DMS 273 (cell line): ENCODE data around the gene PARP2.
"Not testable (repeated sequence)": the region's sequence is repeated elsewhere in the genome, so short reads cannot be mapped to it uniquely, and the experiment has no call there.

ENCODE experiments used
- DNase-seq: peaks from one replicate; lab custom pipeline; 2025; ENCODE audit not compliant: unreplicated experiment; lab: John Stamatoyannopoulos, UW

The PARP2 gene

DNA sequence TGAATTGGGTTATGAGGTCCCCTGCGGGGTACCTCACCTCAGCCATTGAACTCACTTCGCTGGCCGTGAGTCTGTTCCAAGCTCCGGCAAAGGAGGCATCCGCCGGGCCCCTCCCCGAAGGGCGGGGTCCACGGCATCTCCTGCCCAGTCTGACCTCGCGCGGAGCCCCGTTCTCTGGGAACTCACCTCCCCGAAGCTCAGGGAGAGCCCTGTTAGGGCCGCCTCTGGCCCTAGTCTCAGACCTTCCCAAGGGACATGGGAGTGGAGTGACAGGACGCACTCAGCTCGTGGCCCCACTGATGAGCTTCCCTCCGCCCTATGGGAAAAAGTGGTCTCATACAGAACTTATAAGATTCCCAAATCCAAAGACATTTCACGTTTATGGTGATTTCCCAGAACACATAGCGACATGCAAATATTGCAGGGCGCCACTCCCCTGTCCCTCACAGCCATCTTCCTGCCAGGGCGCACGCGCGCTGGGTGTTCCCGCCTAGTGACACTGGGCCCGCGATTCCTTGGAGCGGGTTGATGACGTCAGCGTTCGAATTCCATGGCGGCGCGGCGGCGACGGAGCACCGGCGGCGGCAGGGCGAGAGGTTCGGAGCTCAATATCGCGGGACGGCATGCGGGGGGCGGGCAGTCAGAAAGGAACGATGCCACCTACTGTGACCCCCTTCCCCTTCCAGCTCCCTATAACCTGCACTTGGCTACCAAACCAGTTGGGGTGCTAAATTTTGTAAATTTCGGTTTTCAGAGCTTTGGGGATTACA is at the start of gene PARP2:
Gene PARP2 (plus strand): TSS at position 544 of the 770 bp plus-strand sequence. CDS start 7 bp downstream, at position 551.
- DNase-seq, result peak; percentile 100

DNA sequence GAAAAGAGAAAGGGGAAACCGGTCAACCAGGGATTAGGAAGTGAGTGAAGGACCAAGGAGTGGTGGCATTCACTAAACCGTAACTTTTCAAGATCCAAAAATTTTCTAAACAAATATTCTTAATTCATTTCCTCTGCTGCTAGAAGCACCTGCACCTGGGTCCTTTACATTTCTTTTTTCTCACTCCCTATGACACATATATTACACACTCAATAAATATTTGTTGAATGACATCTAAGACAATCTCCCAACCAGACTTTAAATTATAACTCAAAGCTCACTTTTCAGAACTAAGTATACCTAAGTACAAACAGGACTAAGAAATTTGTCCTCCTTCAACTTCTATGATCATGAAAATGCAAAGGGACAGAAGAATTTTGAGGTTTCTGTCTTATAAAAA is 48.8 kb upstream of the PARP2 start:
- no peak for DNase-seq

DNA sequence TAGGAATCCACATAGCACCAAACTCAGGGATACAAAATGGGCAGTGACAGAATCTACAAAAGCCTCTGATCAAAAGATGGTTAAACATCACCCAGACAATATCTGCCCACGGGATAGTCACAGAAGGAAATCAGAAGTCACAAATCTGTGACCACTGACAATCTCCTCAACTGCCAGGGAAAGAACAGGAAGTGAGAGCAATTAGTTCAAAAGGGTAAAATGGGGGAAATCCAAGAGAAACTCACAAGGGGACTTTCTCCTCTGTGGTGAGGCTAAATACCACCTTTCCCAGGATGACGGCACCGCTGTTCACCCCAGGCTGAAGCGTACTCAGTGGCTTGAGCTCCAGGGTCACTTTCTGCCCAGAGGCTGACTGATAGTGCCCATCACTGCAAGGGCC is 48.4 kb upstream of the PARP2 start:
- DNase-seq, result no peak

- DNase-seq, result no peak
Observed at GRCh38 chr14:20302042-20302755, 41.2 kb upstream of the PARP2 start.

DNA sequence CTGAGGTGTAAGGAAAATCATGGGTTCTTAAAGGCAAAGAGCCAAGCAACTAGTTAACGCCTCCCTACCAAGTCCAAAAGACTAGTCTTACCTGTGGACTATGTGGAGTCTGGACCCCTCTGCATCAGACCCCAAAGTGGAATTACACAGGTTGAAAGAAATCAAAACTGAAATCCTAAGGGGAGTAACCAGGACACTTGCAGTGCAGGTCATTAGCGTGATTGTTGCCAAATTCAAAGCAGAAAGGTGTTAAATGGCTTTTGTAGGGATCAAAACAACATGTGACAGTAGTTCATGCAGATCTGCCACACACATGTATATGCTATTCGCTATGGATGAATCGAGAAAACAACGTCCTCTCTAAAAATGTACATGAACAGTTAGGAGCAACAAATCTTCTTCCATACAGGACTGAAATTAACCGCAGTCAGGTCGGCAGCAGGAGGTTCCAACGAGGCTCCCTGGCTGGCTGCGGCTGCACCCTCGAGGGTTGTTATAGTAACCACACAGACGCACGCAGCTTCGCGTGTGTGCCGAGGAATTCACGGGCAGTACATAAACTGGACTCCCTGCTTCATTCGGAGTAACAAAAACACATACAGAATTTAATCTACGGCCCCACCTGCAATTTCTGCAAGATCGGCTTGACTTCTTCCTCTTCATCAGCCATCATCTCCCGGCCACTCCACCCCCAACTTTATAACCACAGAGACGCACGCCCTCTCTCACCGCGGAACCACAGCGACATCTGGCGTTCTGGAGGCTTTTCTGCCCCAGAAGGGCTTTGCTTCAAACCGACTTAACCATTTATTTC is 38.0 kb upstream of the PARP2 start, which contains the start of gene TTC5:
Gene TTC5 (minus strand): TSS at position 687 of the 814 bp plus-strand sequence. CDS start 14 bp downstream, at position 673.
- DNase-seq, result peak; percentile 94

GRCh38 chr14:20306079-20306423 is 37.4 kb upstream of the PARP2 start:
- no peak for DNase-seq

DNA sequence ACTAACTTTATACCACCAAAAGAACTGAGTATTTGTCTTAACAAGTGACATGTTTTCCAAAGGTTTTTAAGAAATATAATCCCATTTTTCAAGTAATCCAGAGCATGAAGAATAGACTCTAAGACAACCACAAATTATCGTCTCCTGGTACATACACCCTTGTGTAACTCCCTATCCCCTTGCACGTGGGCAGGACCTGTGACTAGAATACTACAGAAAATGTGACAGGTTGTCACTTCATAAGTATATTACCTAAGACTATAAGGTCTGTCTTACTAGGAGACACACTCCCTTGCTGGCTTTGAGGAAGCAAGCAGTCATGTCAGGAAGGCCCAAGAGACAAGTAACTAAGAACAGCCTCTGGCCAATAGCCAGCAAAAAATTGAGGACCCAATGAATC is 29.4 kb upstream of the PARP2 start:
- no peak for DNase-seq

DNA sequence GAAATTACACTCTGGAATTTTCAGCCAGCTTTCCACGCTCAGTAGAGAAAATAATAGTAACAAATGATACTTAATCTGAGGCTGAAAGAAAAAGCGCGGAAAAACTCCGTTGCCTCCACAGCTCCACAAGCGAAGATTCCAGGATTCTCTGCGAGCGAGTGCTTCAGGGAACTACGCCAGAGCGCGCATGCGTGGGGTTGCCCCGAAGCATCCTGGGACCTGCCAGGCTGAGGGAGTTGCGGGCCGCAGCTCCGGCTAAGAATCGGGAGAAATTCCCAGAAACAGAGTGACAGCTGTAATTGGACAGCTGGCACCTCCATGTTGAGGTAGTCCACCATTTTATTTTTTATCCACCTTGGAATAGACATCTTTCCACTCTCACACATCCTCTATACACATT is 25.7 kb upstream of the PARP2 start:
- no peak for DNase-seq

- peak; percentile 82 for DNase-seq
Observed at GRCh38 chr14:20327005-20327869, 16.2 kb upstream of the PARP2 start.

DNA sequence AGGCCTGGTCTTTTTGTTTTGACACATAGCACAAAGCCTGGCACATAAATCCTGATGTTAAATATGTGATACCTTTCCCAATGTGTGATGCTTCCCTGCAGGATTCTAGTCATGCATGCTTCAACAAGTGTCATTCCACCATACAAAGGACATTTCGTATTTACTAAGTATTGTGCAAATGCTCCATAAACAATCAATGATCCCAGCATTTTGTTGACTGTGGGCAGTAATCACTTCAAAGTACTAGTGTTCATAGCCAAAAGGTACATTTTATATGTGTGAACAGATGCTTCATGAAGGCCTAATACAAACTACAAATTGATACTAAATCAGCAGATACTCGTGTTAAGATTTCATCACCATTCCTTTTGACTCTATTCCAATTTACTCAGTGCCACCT is 14.7 kb upstream of the PARP2 start:
- no peak for DNase-seq

DNA sequence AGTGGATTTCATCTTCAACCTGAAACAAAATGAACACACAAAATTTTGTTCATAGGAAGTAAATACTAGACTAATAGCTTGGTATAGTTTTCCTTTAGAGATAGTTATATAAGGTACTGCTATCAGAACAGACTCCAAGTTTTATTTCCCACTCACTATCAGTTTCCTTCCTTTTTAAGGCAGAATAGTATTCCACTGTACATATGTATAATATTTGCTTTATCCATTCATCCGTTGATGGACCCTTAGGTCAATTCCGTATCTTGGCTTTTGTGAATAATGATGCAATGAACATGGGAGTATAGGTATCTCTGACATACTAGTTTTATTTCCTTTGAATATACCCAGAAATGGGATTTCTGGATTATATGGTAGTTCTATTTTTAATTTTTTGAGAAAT is 14.1 kb upstream of the PARP2 start:
- DNase-seq, result no peak

DNA sequence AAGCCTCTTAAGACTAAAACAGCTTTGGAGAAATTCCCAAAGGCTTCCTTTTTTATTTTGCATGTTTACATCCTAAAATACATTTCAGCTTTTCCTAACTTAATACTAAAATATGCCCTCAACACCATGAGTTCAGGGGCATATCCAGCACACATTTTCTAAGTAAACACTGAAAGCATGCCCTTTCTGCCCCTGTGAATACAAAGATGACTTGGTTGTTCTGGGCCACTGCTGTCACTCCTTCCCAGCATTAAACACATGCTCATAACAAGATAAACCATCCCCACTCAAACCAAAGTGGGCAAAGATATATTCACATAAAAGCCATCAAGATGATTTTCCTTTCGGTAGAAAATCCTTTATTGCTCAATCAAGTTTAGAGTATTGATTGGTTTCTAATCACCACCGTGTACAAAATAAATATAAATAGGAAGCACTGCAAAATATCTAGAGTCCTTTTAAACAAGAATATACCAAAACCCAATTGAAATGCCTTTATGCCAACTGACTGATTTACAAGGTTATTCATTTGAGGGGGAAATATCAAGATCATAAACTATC is 12.3 kb upstream of the PARP2 start:
- DNase-seq, result no peak

- peak; percentile 61 for DNase-seq
Observed at GRCh38 chr14:20332431-20332787, 11.0 kb upstream of the PARP2 start.

GRCh38 chr14:20332788-20333493 is 10.5 kb upstream of the PARP2 start, which contains the start of gene CCNB1IP1:
TSS of gene CCNB1IP1 (minus strand) at chr14:20333279. CDS start at chr14:20316523, 16,756 bp downstream.
- peak; percentile 96 for DNase-seq

GRCh38 chr14:20333494-20333841 is 10.0 kb upstream of the PARP2 start:
- no peak for DNase-seq

- DNase-seq, result no peak
Observed at GRCh38 chr14:20334017-20334416, 9.4 kb upstream of the PARP2 start.

- DNase-seq, result not testable (repeated sequence)
Observed at GRCh38 chr14:20341032-20341431, 2.4 kb upstream of the PARP2 start.

DNA sequence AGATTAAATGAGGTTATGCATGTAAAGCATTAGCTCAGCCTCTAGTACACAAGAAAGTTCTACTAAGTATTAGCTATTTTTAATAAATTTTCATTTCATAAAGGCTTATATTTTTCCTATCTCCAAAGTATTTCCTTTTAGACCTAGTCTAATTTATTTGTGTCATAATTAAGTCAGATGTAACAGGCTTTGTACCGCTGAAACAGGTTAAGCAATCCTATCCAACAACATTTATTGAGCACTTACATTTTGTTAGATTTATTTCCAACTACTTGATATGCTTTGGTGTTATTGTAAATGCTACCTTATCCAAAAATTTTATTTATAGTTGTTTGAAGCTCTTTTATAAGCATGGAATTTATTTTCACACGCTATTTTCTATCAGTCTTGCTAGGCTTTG is 1.8 kb upstream of the PARP2 start:
- DNase-seq, result no peak

GRCh38 chr14:20343862-20344220 is 406 bp downstream of the PARP2 start:
- DNase-seq, result peak; percentile 59

DNA sequence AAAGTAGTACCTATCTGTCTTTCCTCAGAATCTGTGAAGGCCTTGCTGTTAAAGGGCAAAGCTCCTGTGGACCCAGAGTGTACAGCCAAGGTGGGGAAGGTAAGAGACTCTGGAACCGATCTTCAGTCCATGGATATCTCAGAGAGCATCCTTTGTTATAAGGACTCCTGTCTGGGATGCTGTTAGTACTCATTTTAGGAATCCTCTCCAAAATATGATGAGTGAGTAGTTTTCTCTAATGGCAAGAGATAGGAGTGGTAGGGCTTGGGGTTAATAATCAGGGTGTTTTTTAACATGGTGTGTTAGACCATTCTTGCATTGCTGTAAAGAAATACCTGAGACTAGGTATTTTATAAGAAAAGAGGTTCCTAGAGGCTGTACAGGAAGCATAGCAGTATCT is 1.9 kb downstream of the PARP2 start:
- no peak for DNase-seq
